Psoas muscle (tissue), 8 donors: ENCODE measurements around the gene INIP. TPM values are rescaled to one million over a fixed set of nuclear protein-coding genes. Genes with fewer than 3 reads are reported as not detected.

Experiments
- ATAC-seq, 4 donors: fragments of 200-7000 bp; cut with Tn5 transposase; one replicate each; pipeline ENCODE4 v1.9.1; 2020; ENCODE audit warnings: moderate library complexity in 3 of 4, mild to moderate bottlenecking in 2 of 4
- DNase-seq, 2 donors: peaks; one replicate each; pipeline ENCODE4 v3.0.0-alpha.2; 2020
- H3K27ac ChIP-seq: fragments of 200-600 bp; one replicate; pipeline ENCODE4 v1.8.0; 2022
- H3K27me3 ChIP-seq, 3 donors: fragments of 200-600 bp in 1 of 3; one replicate each; pipeline versions ENCODE4 v1.6.1 to v1.8.0; 2013 to 2022; ENCODE audit warnings: low read length in 2 of 3, mild to moderate bottlenecking in 2 of 3, moderate library complexity in 1 of 3; ENCODE audit not compliant: insufficient read depth in 3 of 3
- H3K36me3 ChIP-seq, 2 donors: fragments of 200-600 bp in 1 of 2; one replicate each; pipeline versions ENCODE4 v1.6.1 to v1.8.0; 2013 to 2022; ENCODE audit warnings: low read depth in 1 of 2, mild to moderate bottlenecking in 1 of 2, moderate library complexity in 1 of 2; ENCODE audit not compliant: insufficient read depth in 1 of 2
- H3K4me1 ChIP-seq: fragments of 200-600 bp; one replicate; pipeline ENCODE4 v1.8.0; 2022
- H3K4me3 ChIP-seq: fragments of 200-600 bp; one replicate; pipeline ENCODE4 v1.8.0; 2022; ENCODE audit warnings: mild to moderate bottlenecking
- H3K9me3 ChIP-seq: fragments of 200-600 bp; one replicate; pipeline ENCODE4 v1.8.0; 2022
- CTCF ChIP-seq: fragments of 200-600 bp; IDR thresholded peaks from one replicate; pipeline ENCODE4 v1.8.0; 2022; ENCODE audit warnings: antibody characterized with exemption
- WGBS, 3 donors: extraction: QIAGEN DNeasy Blood & Tissue Kit; methylation state at CpG; one replicate each; pipeline versions ENCODE4 v1.1.6 to v1.1.7; 2013; 5-methylcytosine and 5-hydroxymethylcytosine counted together
- intact Hi-C, 2 donors: fragments of 100-400 bp; cut with DNase I; formaldehyde crosslinking; loops; one replicate each; pipeline versions ENCODE4 v1.11.0 to v1.14.2; 2022
- polyA plus RNA-seq, 3 donors: library from polyadenylated mRNA; stranded (reverse); fragments of 200-250 nt; gene quantifications; one replicate each; pipeline ENCODE4 v1.2.3, GENCODE V29; 2013
- total RNA-seq, 4 donors: library from RNA; stranded (reverse); fragmentation: NEBNext Ultra II Directional in 2 of 4; extraction: Animal tissue kit (Norgen Biotek cat#: 25700) in 2 of 4; gene quantifications; one replicate each; pipeline versions ENCODE4 v1.2.1 to v1.2.4, GENCODE V29; 2021 to 2023
- donor health status: healthy with polysubstance abuse.
- donor health status: DM: no; HTN: no; CAD: no; lungs with moderate emphysema.
- donor health status: Bipolar disorder and iron deficiency.
- donor health status: healthy.
- donor health status: DM: yes; HTN: yes; CAD: no.
- donor health status: DM: no; HTN: no; CAD: no.
- donor health status: DM: no; HTN: no; CAD: no.
- donor health status: DM: yes; HTN: yes; CAD: no.

The INIP gene
- total and polyA plus RNA-seq, 7 donors = 3.7 to 17.2 (median 9.1) TPM

GRCh38 chr9:112750016-112750763 is 32.3 kb upstream of the INIP start, which contains the start of gene SNX30:
TSS of gene SNX30 (plus strand) at chr9:112750760. CDS start at chr9:112751002, 242 bp downstream.
- peak; percentile 11 for TF ChIP-seq CTCF
- Histone ChIP-seq H3K27me3 (no peaks in the 10 kb centered on the region), H3K9me3 (no peaks in the 10 kb centered on the region), H3K36me3 (no peaks in the 10 kb centered on the region), H3K4me1 (peaks cover 36% of the 10 kb centered on the region), H3K4me3 (peak within 1 kb of the TSS; percentile 98), H3K27ac (peak within 1 kb of the TSS; percentile 89)
- WGBS, 3 donors = 4 to 6% (median 5%) methylated on average over 33 to 49 of the region's 49 CpGs
- ATAC-seq (peak; percentile 96 to 97 (median 96)), DNase-seq (peak; percentile 91 to 95)
- intact Hi-C loops = loop anchor here (5.0 kb wide), 4 partner anchors 33 to 368 kb away; partner anchors contain the start of genes INIP (in 2 of the 2) and HSDL2 (in 1 of the 2)

GRCh38 chr9:112747094-112747493 is 29.2 kb upstream of the INIP start:
- intact Hi-C loops = no loop called here
- 73 to 84% (median 80%) methylated on average over 7 of the region's 7 CpGs for WGBS, 3 donors
- H3K9me3 ChIP-seq = no peaks in the 10 kb centered on the region
- no peaks in the 10 kb centered on the region for H3K27me3 ChIP-seq
- H3K4me1 ChIP-seq = peaks cover 14% of the 10 kb centered on the region
- TF ChIP-seq CTCF = no peak
- no peak overlapping the region for H3K4me3 ChIP-seq
- DNase-seq (no peak), ATAC-seq (no peak)
- no peak overlapping the region for H3K27ac ChIP-seq
- H3K36me3 ChIP-seq = no peaks in the 10 kb centered on the region

- 71 to 80% (median 79%) methylated on average over 4 of the region's 4 CpGs for WGBS, 3 donors
- H3K36me3 ChIP-seq = no peaks in the 10 kb centered on the region
- H3K27ac ChIP-seq = no peak overlapping the region
- DNase-seq (no peak), ATAC-seq (no peak)
- H3K9me3 ChIP-seq = no peaks in the 10 kb centered on the region
- no peak overlapping the region for H3K4me3 ChIP-seq
- no peak for TF ChIP-seq CTCF
- H3K4me1 ChIP-seq = no peaks in the 10 kb centered on the region
- intact Hi-C loops = no loop called here
- H3K27me3 ChIP-seq = no peaks in the 10 kb centered on the region
Measured at GRCh38 chr9:112744177-112744576, 26.3 kb upstream of the INIP start.

GRCh38 chr9:112743216-112743836 is 25.4 kb upstream of the INIP start:
- WGBS, 3 donors = 80 to 88% (median 81%) methylated on average over 3 of the region's 3 CpGs

More at GRCh38 chr9:112743216-112743836, 25.4 kb upstream of the INIP start:
- intact Hi-C loops = no loop called here
- no peak for TF ChIP-seq CTCF
- Histone ChIP-seq H3K9me3 (no peaks in the 10 kb centered on the region), H3K36me3 (no peaks in the 10 kb centered on the region), H3K27ac (no peak overlapping the region), H3K4me1 (no peaks in the 10 kb centered on the region), H3K4me3 (no peak overlapping the region), H3K27me3 (no peaks in the 10 kb centered on the region)
- no peak for DNase-seq
- no peak for ATAC-seq
